Type B pancreatic cell (in vitro differentiated cells): ENCODE data around the gene SYT14. TPM values are rescaled to one million over a fixed set of nuclear protein-coding genes. Genes with fewer than 3 reads are reported as not detected.

Experiments used
- DNase-seq: peaks from one replicate; pipeline ENCODE4 v3.0.0; 2021; ENCODE audit warnings: mixed read lengths; ENCODE audit not compliant: unreplicated experiment; ENCODE audit errors: extremely low spot score
- H3K27ac Mint-ChIP-seq: 2 replicates; pipeline ENCODE4 v1.8.0; 2021; ENCODE audit warnings: mild to moderate bottlenecking, mixed read lengths
- H3K27me3 Mint-ChIP-seq: 2 replicates; pipeline ENCODE4 v1.8.0; 2021; ENCODE audit warnings: mixed read lengths
- H3K36me3 Mint-ChIP-seq: 2 replicates; pipeline ENCODE4 v1.8.0; 2021; ENCODE audit warnings: mixed read lengths
- H3K4me1 Mint-ChIP-seq: one replicate; pipeline ENCODE4 v1.8.0; 2021; ENCODE audit warnings: mixed read lengths; ENCODE audit not compliant: unreplicated experiment
- H3K4me3 Mint-ChIP-seq: 2 replicates; pipeline ENCODE4 v1.8.0; 2021; ENCODE audit warnings: mild to moderate bottlenecking, mixed read lengths
- H3K9me3 Mint-ChIP-seq: 2 replicates; pipeline ENCODE4 v1.8.0; 2021; ENCODE audit warnings: mixed read lengths
- total RNA-seq: library from RNA; stranded (reverse); gene quantifications from 2 replicates; pipeline ENCODE4 v1.2.1, GENCODE V29; 2021; ENCODE audit warnings: low replicate concordance
- TF ChIP-seq, protein P1 (sequence below): fragments of 200-600 bp; sonication (generic); conservative IDR thresholded peaks from 2 replicates; pipeline ENCODE4 v1.5.0; 2021; ENCODE audit warnings: antibody characterized with exemption, mild to moderate bottlenecking

The SYT14 gene
- total RNA-seq, 1 donor from 2014 or later, result 5.7 TPM

DNA sequence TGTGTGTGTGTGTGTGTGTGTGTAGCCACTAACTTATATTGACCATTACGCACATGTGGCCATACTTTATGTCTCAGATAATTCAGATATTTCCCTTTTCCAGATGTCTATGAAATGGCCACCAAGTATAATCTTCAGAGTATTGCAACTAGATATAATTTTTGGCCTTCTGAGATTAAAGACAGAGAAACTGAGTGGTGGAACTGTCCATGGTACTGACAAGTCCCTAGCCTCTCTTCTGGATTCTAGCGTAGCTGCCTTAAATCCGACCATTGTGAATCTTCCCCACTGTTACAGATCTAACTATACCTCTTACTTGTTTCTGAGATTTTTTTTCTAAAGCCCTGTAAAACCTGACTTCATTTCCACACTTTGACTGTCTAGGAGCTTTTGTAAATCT is 194.6 kb downstream of the SYT14 start:
- Mint-ChIP-seq H3K27me3 (no peaks in the 10 kb centered on the region), H3K4me3 (no peak overlapping the region), H3K36me3 (no peaks in the 10 kb centered on the region), H3K9me3 (no peaks in the 10 kb centered on the region), H3K27ac (no peak overlapping the region), H3K4me1 (no peaks in the 10 kb centered on the region)
- TF ChIP-seq, protein P1, sequence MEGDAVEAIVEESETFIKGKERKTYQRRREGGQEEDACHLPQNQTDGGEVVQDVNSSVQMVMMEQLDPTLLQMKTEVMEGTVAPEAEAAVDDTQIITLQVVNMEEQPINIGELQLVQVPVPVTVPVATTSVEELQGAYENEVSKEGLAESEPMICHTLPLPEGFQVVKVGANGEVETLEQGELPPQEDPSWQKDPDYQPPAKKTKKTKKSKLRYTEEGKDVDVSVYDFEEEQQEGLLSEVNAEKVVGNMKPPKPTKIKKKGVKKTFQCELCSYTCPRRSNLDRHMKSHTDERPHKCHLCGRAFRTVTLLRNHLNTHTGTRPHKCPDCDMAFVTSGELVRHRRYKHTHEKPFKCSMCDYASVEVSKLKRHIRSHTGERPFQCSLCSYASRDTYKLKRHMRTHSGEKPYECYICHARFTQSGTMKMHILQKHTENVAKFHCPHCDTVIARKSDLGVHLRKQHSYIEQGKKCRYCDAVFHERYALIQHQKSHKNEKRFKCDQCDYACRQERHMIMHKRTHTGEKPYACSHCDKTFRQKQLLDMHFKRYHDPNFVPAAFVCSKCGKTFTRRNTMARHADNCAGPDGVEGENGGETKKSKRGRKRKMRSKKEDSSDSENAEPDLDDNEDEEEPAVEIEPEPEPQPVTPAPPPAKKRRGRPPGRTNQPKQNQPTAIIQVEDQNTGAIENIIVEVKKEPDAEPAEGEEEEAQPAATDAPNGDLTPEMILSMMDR, result no peak
- DNase-seq, result no peak

DNA sequence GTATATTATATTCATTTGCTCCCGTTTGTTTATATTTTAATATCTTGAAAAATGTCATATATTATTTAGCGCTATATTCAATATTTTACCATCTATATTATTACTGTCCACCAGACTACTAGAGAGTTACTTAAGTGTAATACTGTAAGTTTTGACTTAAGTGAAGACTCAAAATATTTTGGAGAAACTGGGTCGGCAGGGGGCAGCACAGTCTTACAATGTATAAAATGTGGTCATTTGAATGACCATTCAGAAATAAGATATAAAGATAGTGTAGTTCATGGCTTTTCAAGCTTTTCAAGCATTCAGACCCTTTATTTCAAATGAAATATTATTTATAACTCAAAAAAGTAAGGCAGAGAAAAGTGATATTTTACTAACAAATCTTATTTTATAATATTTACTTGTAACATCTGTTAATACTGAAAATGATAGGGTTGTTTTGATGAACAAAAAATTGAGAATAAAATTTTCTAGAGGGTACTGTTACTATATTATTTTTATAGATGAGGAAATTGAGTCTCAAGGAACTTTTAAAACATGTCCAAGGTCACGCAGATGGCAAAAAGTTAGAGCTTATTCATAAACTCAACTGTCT is 205.5 kb downstream of the SYT14 start:
- no peaks in the 10 kb centered on the region for H3K9me3 Mint-ChIP-seq
- no peak overlapping the region for H3K27ac Mint-ChIP-seq
- no peak overlapping the region for H3K4me3 Mint-ChIP-seq
- no peaks in the 10 kb centered on the region for H3K36me3 Mint-ChIP-seq
- TF ChIP-seq, protein P1, result peak; percentile 92
- peaks cover 6% of the 10 kb centered on the region for H3K4me1 Mint-ChIP-seq
- no peaks in the 10 kb centered on the region for H3K27me3 Mint-ChIP-seq
- DNase-seq, result peak; percentile 71

GRCh38 chr1:210144736-210145135 is 206.7 kb downstream of the SYT14 start:
- no peak for DNase-seq
- H3K27me3 Mint-ChIP-seq, result no peaks in the 10 kb centered on the region
- H3K9me3 Mint-ChIP-seq, result no peaks in the 10 kb centered on the region
- H3K36me3 Mint-ChIP-seq, result no peaks in the 10 kb centered on the region
- peaks cover 6% of the 10 kb centered on the region for H3K4me1 Mint-ChIP-seq
- TF ChIP-seq, protein P1, result no peak
- H3K27ac Mint-ChIP-seq, result no peak overlapping the region
- H3K4me3 Mint-ChIP-seq, result no peak overlapping the region

GRCh38 chr1:210151052-210151672 is 213.1 kb downstream of the SYT14 start:
- H3K27me3 Mint-ChIP-seq, result no peaks in the 10 kb centered on the region
- no peak for DNase-seq
- TF ChIP-seq, protein P1, result no peak
- no peaks in the 10 kb centered on the region for H3K9me3 Mint-ChIP-seq
- no peaks in the 10 kb centered on the region for H3K36me3 Mint-ChIP-seq
- H3K4me1 Mint-ChIP-seq, result peaks cover 9% of the 10 kb centered on the region
- no peak overlapping the region for H3K27ac Mint-ChIP-seq
- H3K4me3 Mint-ChIP-seq, result no peak overlapping the region

GRCh38 chr1:210159211-210159610 is 221.2 kb downstream of the SYT14 start:
- no peak for DNase-seq
- no peaks in the 10 kb centered on the region for H3K36me3 Mint-ChIP-seq
- no peak overlapping the region for H3K27ac Mint-ChIP-seq
- no peak overlapping the region for H3K4me3 Mint-ChIP-seq
- no peaks in the 10 kb centered on the region for H3K4me1 Mint-ChIP-seq
- no peaks in the 10 kb centered on the region for H3K27me3 Mint-ChIP-seq
- TF ChIP-seq, protein P1, result no peak
- no peaks in the 10 kb centered on the region for H3K9me3 Mint-ChIP-seq
